HCT116 (cell line): ENCODE data around the gene NUDT4. TPM values are rescaled to one million over a fixed set of nuclear protein-coding genes. Genes with fewer than 3 reads are reported as not detected.

Experiments
- ATAC-seq: fragments of 200-7000 bp; cut with Tn5 transposase; 2 replicates; pipeline ENCODE4 v1.9.1; 2020; ENCODE audit warnings: mild to moderate bottlenecking, moderate library complexity
- Bru-seq: library from RNA; stranded (reverse); fragments of 400-500 nt; gene quantifications from one replicate; lab custom pipeline; 2021; lab: Mats Ljungman, UMichigan
- BruChase-seq, 2 experiments: library from RNA; stranded (reverse); fragments of 400-500 nt; gene quantifications; one replicate each; lab custom pipeline; 2021; lab: Mats Ljungman, UMichigan
- BruUV-seq: library from RNA; stranded (reverse); fragments of 400-500 nt; replicated peaks from 2 replicates; lab custom pipeline; 2021; lab: Mats Ljungman, UMichigan
- CTCF ChIA-PET: fragments of 300-600 bp; sonication (Branson Sonifier 250); formaldehyde crosslinking; loops from one replicate; lab custom pipeline; 2021; ENCODE audit warnings: antibody characterized with exemption; lab: Charles Lee
- POLR2A ChIA-PET: fragments of 300-600, 350-600 bp; sonication (Branson Sonifier 250); formaldehyde crosslinking; loops from one replicate; lab custom pipeline; 2021; ENCODE audit warnings: antibody characterized with exemption; lab: Charles Lee
- RAD21 ChIA-PET, 2 experiments: fragments of 300-600 bp; sonication (Branson Sonifier 250); formaldehyde crosslinking; loops; one replicate each; lab custom pipeline; 2023; ENCODE audit warnings: low total read pairs in 2 of 2; ENCODE audit not compliant: uncharacterized antibody in 2 of 2, unreplicated experiment in 2 of 2, low non-redundant PET in 1 of 2; lab: Charles Lee
- DNase-seq: peaks from one replicate; pipeline ENCODE4 v3.0.0-alpha.2; 2010; ENCODE audit warnings: low read depth, low spot score
- H2AFZ ChIP-seq: fragments of 200-600 bp; shearing (Covaris generic), sonication (generic); 2 replicates; pipeline ENCODE4 v1.6.1; 2017; ENCODE audit warnings: low read depth, mixed run types, mixed read lengths, antibody characterized with exemption, low read length; ENCODE audit not compliant: poor library complexity, severe bottlenecking
- H3K27ac ChIP-seq: 2 replicates; pipeline ENCODE4 v1.5.1; 2012; ENCODE audit warnings: low read depth, low read length
- H3K27me3 ChIP-seq: fragments of 200-600 bp; sonication (generic); 2 replicates; pipeline ENCODE4 v1.6.1; 2016; ENCODE audit warnings: mixed run types, low read length, mixed read lengths; ENCODE audit not compliant: insufficient read depth
- H3K36me3 ChIP-seq, 2 experiments: fragments of 200-500 bp in 1 of 2; fragments of 200-600 bp in 1 of 2; sonication (Bioruptor generic) in 1 of 2; sonication (generic) in 1 of 2; 2 replicates each; pipeline versions ENCODE4 v1.5.1 to v1.6.1; 2014 to 2016; ENCODE audit warnings: low read length in 2 of 2, inconsistent platforms in 1 of 2, mixed read lengths in 1 of 2, mixed run types in 1 of 2; ENCODE audit not compliant: insufficient read depth in 2 of 2, control insufficient read depth in 1 of 2
- H3K4me1 ChIP-seq, 2 experiments: fragments of 200-600 bp in 1 of 2; sonication (generic) in 1 of 2; 2 replicates each; pipeline versions ENCODE4 v1.5.1 to v1.6.1; 2012 to 2017; ENCODE audit warnings: low read length in 2 of 2, inconsistent platforms in 1 of 2, mild to moderate bottlenecking in 1 of 2, mixed read lengths in 1 of 2, mixed run types in 1 of 2, moderate library complexity in 1 of 2; ENCODE audit not compliant: insufficient read depth in 2 of 2, control insufficient read depth in 1 of 2
- H3K4me2 ChIP-seq: fragments of 200-600 bp; sonication (generic); 2 replicates; pipeline ENCODE4 v1.6.1; 2017; ENCODE audit warnings: mixed run types, low read length, mixed read lengths
- H3K4me3 ChIP-seq, 2 experiments: fragments of 200-600 bp in 1 of 2; sonication (generic) in 1 of 2; replicated peaks in 1 of 2; 2 replicates each; pipeline ENCODE4 v1.5.1; 2011 to 2016; ENCODE audit warnings: low read length in 2 of 2, control low read depth in 1 of 2, low read depth in 1 of 2, mild to moderate bottlenecking in 1 of 2, mixed read lengths in 1 of 2, mixed run types in 1 of 2
- H3K79me2 ChIP-seq: fragments of 200-600 bp; sonication (generic); 2 replicates; pipeline ENCODE4 v1.6.1; 2017; ENCODE audit warnings: mild to moderate bottlenecking, mixed run types, low read length, moderate library complexity, mixed read lengths; ENCODE audit not compliant: insufficient read depth
- H3K9ac ChIP-seq: fragments of 200-600 bp; sonication (generic); 2 replicates; pipeline ENCODE4 v1.6.1; 2016; ENCODE audit warnings: low read length, mixed read lengths
- H3K9me2 ChIP-seq: fragments of 200-600 bp; sonication (generic), shearing (Covaris generic); 2 replicates; pipeline ENCODE4 v1.6.1; 2017; ENCODE audit warnings: mixed run types, mild to moderate bottlenecking, moderate library complexity; ENCODE audit not compliant: insufficient read depth
- H3K9me3 ChIP-seq, 2 experiments: fragments of 200-500 bp in 1 of 2; fragments of 200-600 bp in 1 of 2; sonication (Bioruptor generic) in 1 of 2; sonication (generic) in 1 of 2; 2 replicates each; pipeline ENCODE4 v1.6.1; 2014 to 2017; ENCODE audit warnings: low read length in 2 of 2, mixed read lengths in 2 of 2, inconsistent platforms in 1 of 2, low read depth in 1 of 2, mild to moderate bottlenecking in 1 of 2, mixed run types in 1 of 2, moderate library complexity in 1 of 2; ENCODE audit not compliant: control insufficient read depth in 1 of 2, insufficient read depth in 1 of 2
- H4K20me1 ChIP-seq: fragments of 200-600 bp; sonication (generic), shearing (Covaris generic); 2 replicates; pipeline ENCODE4 v1.6.1; 2017; ENCODE audit warnings: mixed run types, mild to moderate bottlenecking, moderate library complexity; ENCODE audit not compliant: insufficient read depth
- CBX3 ChIP-seq: IDR thresholded peaks from 2 replicates; pipeline ENCODE4 v1.6.1; 2012; ENCODE audit warnings: low read depth
- CEBPB ChIP-seq: IDR thresholded peaks from 2 replicates; pipeline ENCODE4 v1.6.1; 2012; ENCODE audit warnings: low read depth
- CTCF ChIP-seq, 3 experiments: fragments of 200-600 bp in 1 of 3; sonication (generic) in 1 of 3; IDR thresholded peaks in 2 of 3; conservative IDR thresholded peaks in 1 of 3; 2 replicates each; pipeline ENCODE4 v1.5.1; 2012 to 2017; ENCODE audit warnings: low read depth in 2 of 3, low read length in 2 of 3, antibody characterized with exemption in 1 of 3, borderline replicate concordance in 1 of 3, control low read depth in 1 of 3, mild to moderate bottlenecking in 1 of 3, mixed read lengths in 1 of 3, mixed run types in 1 of 3, moderate library complexity in 1 of 3; ENCODE audit not compliant: insufficient read depth in 1 of 3
- EGR1 ChIP-seq: IDR thresholded peaks from 2 replicates; pipeline ENCODE4 v1.6.1; 2012; ENCODE audit warnings: low read depth
- MAX ChIP-seq: IDR thresholded peaks from 2 replicates; pipeline ENCODE4 v1.6.1; 2012
- POLR2A ChIP-seq: IDR thresholded peaks from 2 replicates; pipeline ENCODE4 v1.7.0; 2011; ENCODE audit warnings: borderline replicate concordance; ENCODE audit not compliant: insufficient read depth, insufficient read length; ENCODE audit errors: extremely low read depth
- POLR2AphosphoS5 ChIP-seq: IDR thresholded peaks from 2 replicates; pipeline ENCODE4 v1.6.1; 2011; ENCODE audit warnings: mild to moderate bottlenecking, low read depth, low read length, moderate library complexity
- SIN3A ChIP-seq: IDR thresholded peaks from 2 replicates; pipeline ENCODE4 v1.6.1; 2012; ENCODE audit warnings: low read depth
- SP1 ChIP-seq: IDR thresholded peaks from 2 replicates; pipeline ENCODE4 v1.6.1; 2012; ENCODE audit warnings: low read depth
- ZFX ChIP-seq: fragments of 450-650 bp; IDR thresholded peaks from 2 replicates; pipeline ENCODE4 v1.6.1; 2017
- ZNF274 ChIP-seq: fragments of 200-500 bp; sonication (Bioruptor generic); IDR thresholded peaks from 2 replicates; pipeline ENCODE4 v1.6.1; 2014; ENCODE audit warnings: mild to moderate bottlenecking, low read depth, low read length, inconsistent platforms
- intact Hi-C: fragments of 100-400 bp; cut with micrococcal nuclease; formaldehyde crosslinking; loops from 2 replicates; pipeline ENCODE4 v1.10.0; 2022
- long read RNA-seq: library from polyadenylated mRNA; unstranded; transcript quantifications from one replicate; pipeline ENCODE4 v2.0.0, GENCODE V29; 2021; ENCODE audit not compliant: unreplicated experiment
- polyA plus RNA-seq: library from polyadenylated mRNA; unstranded; fragments of >200 nt; gene quantifications from 2 replicates; pipeline ENCODE4 v1.2.1, GENCODE V29; 2012; ENCODE audit warnings: missing spikeins
- total RNA-seq: library from RNA; stranded (reverse); gene quantifications from one replicate; pipeline ENCODE4 v1.2.1, GENCODE V29; 2021; ENCODE audit not compliant: unreplicated experiment

NUDT4 gene
- total RNA-seq (41.2 TPM), Bru-seq, nascent RNA (percentile 86 among the genes with signal in this experiment), BruChase-seq, experiment 1, labeled RNA remaining after a 6-hour chase (percentile 93 among the genes with signal in this experiment), BruChase-seq, experiment 2, labeled RNA remaining after a 2-hour chase (percentile 91 among the genes with signal in this experiment)
- polyA plus RNA-seq: 9.8 and 12.5 TPM in 2 replicates
- long read RNA-seq, full-length matches to known transcripts: 252 of 300 reads
- long read RNA-seq, partial matches to known transcripts: 1 of 300 reads
- long read RNA-seq, other reads (novel, unspliced or antisense): 47 of 300 reads

- no peaks in the 10 kb centered on the region for H3K9me3 ChIP-seq
- peak; percentile 76 for TF ChIP-seq EGR1
- no peak for TF ChIP-seq ZFX
- peak; percentile 85 for TF ChIP-seq POLR2AphosphoS5
- TF ChIP-seq CBX3: peak; percentile 12; the same call in 1 of the 2 replicates
- TF ChIP-seq POLR2A: peak; percentile 34
- TF ChIP-seq ZNF274: no peak
- no peak for TF ChIP-seq CTCF (IDR thresholded peaks at IDR 0.05 in 2 of 3, conservative IDR thresholded peaks at IDR 0.05 in 1 of 3; ENCODE audit: borderline replicate concordance in 1 of 3, insufficient read depth in 1 of 3, low read depth in 2 of 3, low read length in 2 of 3)
- TF ChIP-seq MAX: peak; percentile 83
- 0 out of 2 replicates have a peak, but pooled peaks have one; percentile 7 for TF ChIP-seq SP1
- peak; percentile 53; the same call in 1 of the 2 replicates for TF ChIP-seq SIN3A
- TF ChIP-seq CEBPB: no peak
- H4K20me1 ChIP-seq: peaks cover 3% of the 10 kb centered on the region; the same call in 1 of the 2 replicates
- ChIA-PET POLR2A (no interaction called here), CTCF (no interaction called here), RAD21 (no interaction called here)
- H3K79me2 ChIP-seq: peaks cover 43% of the 10 kb centered on the region
- DNase-seq (peak; percentile 81), ATAC-seq (peak; percentile 83)
- H3K27ac ChIP-seq: peak within 1 kb of the TSS; percentile 68
- BruUV-seq: TSS peak; percentile 85
- no peaks in the 10 kb centered on the region for H3K27me3 ChIP-seq
- H3K9ac ChIP-seq: peak within 1 kb of the TSS; percentile 92
- H3K9me2 ChIP-seq: no peaks in the 10 kb centered on the region
- peak within 1 kb of the TSS; percentile 86 for H3K4me2 ChIP-seq
- intact Hi-C loops: loop anchor here (5.0 kb wide), 1 partner anchor 280 kb away; no protein-coding TSS in a partner anchor
- H2AFZ ChIP-seq: peak within 1 kb of the TSS; percentile 52
- H3K36me3 ChIP-seq: no peaks in the 10 kb centered on the region
- peak within 1 kb of the TSS; percentile 86 to 88 for H3K4me3 ChIP-seq
- peaks cover 17 to 32% of the 10 kb centered on the region in 2 experiments for H3K4me1 ChIP-seq
These were observed at the start of gene NUDT4 for GRCh38 chr12:93377252-93378195. NUDT4 (plus strand) TSS chr12:93377925; CDS start chr12:93378323, 398 bp downstream.
